ENCODE results near the gene PFDN5.
A peak's percentile ranks its signal among the peaks of the same experiment; 100 is the strongest.

GRCh38 chr12:53251477-53252348, 43.6 kb upstream of the PFDN5 start:
- TF ChIP-seq CTCF (IDR thresholded peaks at IDR 0.05; ENCODE audit: low read length) (peak; percentile 61), EZH2phosphoT487 (IDR thresholded peaks at IDR 0.05; ENCODE audit: low read length) (no peak)
